OCI-LY7 (cell line): ENCODE data around the gene BTG4. TPM values are rescaled to one million over a fixed set of nuclear protein-coding genes. Genes with fewer than 3 reads are reported as not detected.

Experiments
- BruUV-seq: library from RNA; stranded (reverse); fragments of 400-500 nt; replicated peaks from 2 replicates; lab custom pipeline; 2021; lab: Mats Ljungman, UMichigan
- CTCF ChIA-PET: fragments of 300-600 bp; sonication (Branson Sonifier 250); formaldehyde crosslinking; loops from one replicate; lab custom pipeline; 2022; ENCODE audit warnings: antibody characterized with exemption; ENCODE audit not compliant: unreplicated experiment; lab: Charles Lee
- POLR2A ChIA-PET: fragments of 300-600 bp; sonication (Branson Sonifier 250); formaldehyde crosslinking; loops from one replicate; lab custom pipeline; 2022; ENCODE audit warnings: antibody characterized with exemption; lab: Charles Lee
- DNase-seq: peaks from one replicate; pipeline ENCODE4 v3.0.0-alpha.2; 2015; ENCODE audit warnings: low spot score
- H2AFZ ChIP-seq: fragments of 200-600 bp; sonication (generic), shearing (Covaris generic); 2 replicates; pipeline ENCODE4 v1.6.1; 2014; ENCODE audit warnings: mild to moderate bottlenecking, antibody characterized with exemption, low read length, moderate library complexity
- H3K27ac ChIP-seq: fragments of 200-600 bp; sonication (generic); 2 replicates; pipeline ENCODE4 v1.5.1; 2014; ENCODE audit warnings: mixed run types, low read depth, mild to moderate bottlenecking, moderate library complexity, low read length, inconsistent platforms; ENCODE audit not compliant: poor library complexity, severe bottlenecking
- H3K36me3 ChIP-seq: fragments of 200-600 bp; sonication (generic); 2 replicates; pipeline ENCODE4 v1.6.1; 2014; ENCODE audit warnings: mild to moderate bottlenecking, antibody characterized with exemption, low read length, moderate library complexity, mixed read lengths; ENCODE audit not compliant: insufficient read depth
- H3K4me1 ChIP-seq: fragments of 200-600 bp; sonication (generic); 2 replicates; pipeline ENCODE4 v1.5.1; 2014; ENCODE audit warnings: mild to moderate bottlenecking, low read length; ENCODE audit not compliant: insufficient read depth, poor library complexity, severe bottlenecking
- H3K4me2 ChIP-seq: fragments of 200-600 bp; sonication (generic); 2 replicates; pipeline ENCODE4 v1.6.1; 2014; ENCODE audit warnings: mild to moderate bottlenecking, low read length
- H3K4me3 ChIP-seq: fragments of 200-600 bp; sonication (generic); 2 replicates; pipeline ENCODE4 v1.5.1; 2014; ENCODE audit warnings: mild to moderate bottlenecking, low read depth, low read length; ENCODE audit not compliant: poor library complexity, severe bottlenecking
- H3K79me2 ChIP-seq: fragments of 200-600 bp; sonication (generic); 2 replicates; pipeline ENCODE4 v1.6.1; 2016; ENCODE audit warnings: low read depth, mild to moderate bottlenecking, low read length, moderate library complexity, mixed read lengths; ENCODE audit not compliant: insufficient read depth
- H3K9me2 ChIP-seq: fragments of 200-600 bp; sonication (generic); 2 replicates; pipeline ENCODE4 v1.6.1; 2016; ENCODE audit warnings: mild to moderate bottlenecking, low read length, mixed read lengths; ENCODE audit not compliant: insufficient read depth
- H3K9me3 ChIP-seq: fragments of 200-600 bp; sonication (generic); 2 replicates; pipeline ENCODE4 v1.6.1; 2014; ENCODE audit warnings: mild to moderate bottlenecking, mixed run types, low read length, mixed read lengths
- H4K20me1 ChIP-seq: fragments of 200-600 bp; sonication (generic); 2 replicates; pipeline ENCODE4 v1.6.1; 2014; ENCODE audit warnings: mild to moderate bottlenecking, antibody characterized with exemption, low read length, moderate library complexity, mixed read lengths; ENCODE audit not compliant: insufficient read depth
- CTCF ChIP-seq: fragments of 200-600 bp; sonication (generic); conservative IDR thresholded peaks from 2 replicates; pipeline ENCODE4 v1.5.1; 2014; ENCODE audit warnings: mild to moderate bottlenecking, antibody characterized with exemption, low read length, moderate library complexity, mixed read lengths
- EZH2phosphoT487 ChIP-seq: fragments of 200-600 bp; sonication (generic); IDR thresholded peaks from 2 replicates; pipeline ENCODE4 v1.6.1; 2018; ENCODE audit warnings: low read depth, borderline replicate concordance, mild to moderate bottlenecking, mixed run types, antibody characterized with exemption, low read length, moderate library complexity, mixed read lengths
- intact Hi-C: fragments of 100-400 bp; cut with micrococcal nuclease; formaldehyde crosslinking; loops from one replicate; pipeline ENCODE4 v1.10.0; 2022; ENCODE audit not compliant: unreplicated experiment
- total RNA-seq, 2 experiments: library from RNA; depleted of rRNA in 1 of 2; stranded (reverse); fragments of >200 nt in 1 of 2; shearing (Covaris generic) in 1 of 2; gene quantifications; 2 replicates each; pipeline ENCODE4 v1.2.3, GENCODE V29; 2014 to 2022

The BTG4 gene
- total RNA-seq, 2 experiments from 2014 or later: not detected

- H2AFZ ChIP-seq: no peak overlapping the region
- no peaks in the 10 kb centered on the region for H3K9me2 ChIP-seq
- H3K4me2 ChIP-seq: no peak overlapping the region
- H3K4me3 ChIP-seq: no peak overlapping the region
- no TSS peak for BruUV-seq
- H3K4me1 ChIP-seq: no peaks in the 10 kb centered on the region
- H4K20me1 ChIP-seq: no peaks in the 10 kb centered on the region
- intact Hi-C loops: no loop called here
- no peaks in the 10 kb centered on the region for H3K36me3 ChIP-seq
- H3K27ac ChIP-seq: no peak overlapping the region
- POLR2A ChIA-PET: interaction anchor here (0.5 kb wide), 1 partner anchor 185 kb away, joined by 3 read pairs; no protein-coding TSS in a partner anchor
- H3K79me2 ChIP-seq: no peaks in the 10 kb centered on the region
- DNase-seq: no peak
- no peaks in the 10 kb centered on the region for H3K9me3 ChIP-seq
- CTCF ChIA-PET: no interaction called here
- TF ChIP-seq CTCF (no peak), EZH2phosphoT487 (no peak)
These were observed 18.1 kb downstream of the BTG4 start for GRCh38 chr11:111494040-111494439.

GRCh38 chr11:111490496-111490895, 21.7 kb downstream of the BTG4 start:
- intact Hi-C loops: no loop called here
- H3K4me1 ChIP-seq: no peaks in the 10 kb centered on the region
- no peak overlapping the region for H2AFZ ChIP-seq
- BruUV-seq: no TSS peak
- H3K36me3 ChIP-seq: no peaks in the 10 kb centered on the region
- H3K4me2 ChIP-seq: no peak overlapping the region
- H3K9me2 ChIP-seq: no peaks in the 10 kb centered on the region
- H3K4me3 ChIP-seq: no peak overlapping the region
- POLR2A ChIA-PET: no interaction called here
- no peaks in the 10 kb centered on the region for H3K79me2 ChIP-seq
- H4K20me1 ChIP-seq: no peaks in the 10 kb centered on the region
- TF ChIP-seq EZH2phosphoT487: no peak
- no peak for TF ChIP-seq CTCF
- H3K9me3 ChIP-seq: peaks cover 5% of the 10 kb centered on the region; the same call in 1 of the 2 replicates
- no peak overlapping the region for H3K27ac ChIP-seq
- no peak for DNase-seq
- CTCF ChIA-PET: no interaction called here

GRCh38 chr11:111483431-111483830, 28.8 kb downstream of the BTG4 start:
- Histone ChIP-seq H3K4me1 (no peaks in the 10 kb centered on the region), H3K4me2 (no peak overlapping the region), H3K79me2 (no peaks in the 10 kb centered on the region), H3K4me3 (no peak overlapping the region), H3K9me3 (peaks cover 13% of the 10 kb centered on the region; the same call in 1 of the 2 replicates), H2AFZ (no peak overlapping the region), H4K20me1 (no peaks in the 10 kb centered on the region), H3K36me3 (no peaks in the 10 kb centered on the region), H3K27ac (no peak overlapping the region), H3K9me2 (no peaks in the 10 kb centered on the region)
- DNase-seq: no peak
- ChIA-PET POLR2A (no interaction called here), CTCF (no interaction called here)
- BruUV-seq: no TSS peak
- TF ChIP-seq EZH2phosphoT487: no peak
- no peak for TF ChIP-seq CTCF
- intact Hi-C loops: no loop called here
